ENCODE results near the gene SEL1L3. TPM values are rescaled to one million over a fixed set of nuclear protein-coding genes. Genes with fewer than 3 reads are reported as not detected.

Gene SEL1L3
- total and polyA plus RNA-seq, 7 donors = 1.0 to 4.3 (median 1.6) TPM

- TF ChIP-seq, protein P1, sequence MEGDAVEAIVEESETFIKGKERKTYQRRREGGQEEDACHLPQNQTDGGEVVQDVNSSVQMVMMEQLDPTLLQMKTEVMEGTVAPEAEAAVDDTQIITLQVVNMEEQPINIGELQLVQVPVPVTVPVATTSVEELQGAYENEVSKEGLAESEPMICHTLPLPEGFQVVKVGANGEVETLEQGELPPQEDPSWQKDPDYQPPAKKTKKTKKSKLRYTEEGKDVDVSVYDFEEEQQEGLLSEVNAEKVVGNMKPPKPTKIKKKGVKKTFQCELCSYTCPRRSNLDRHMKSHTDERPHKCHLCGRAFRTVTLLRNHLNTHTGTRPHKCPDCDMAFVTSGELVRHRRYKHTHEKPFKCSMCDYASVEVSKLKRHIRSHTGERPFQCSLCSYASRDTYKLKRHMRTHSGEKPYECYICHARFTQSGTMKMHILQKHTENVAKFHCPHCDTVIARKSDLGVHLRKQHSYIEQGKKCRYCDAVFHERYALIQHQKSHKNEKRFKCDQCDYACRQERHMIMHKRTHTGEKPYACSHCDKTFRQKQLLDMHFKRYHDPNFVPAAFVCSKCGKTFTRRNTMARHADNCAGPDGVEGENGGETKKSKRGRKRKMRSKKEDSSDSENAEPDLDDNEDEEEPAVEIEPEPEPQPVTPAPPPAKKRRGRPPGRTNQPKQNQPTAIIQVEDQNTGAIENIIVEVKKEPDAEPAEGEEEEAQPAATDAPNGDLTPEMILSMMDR (IDR thresholded peaks at IDR 0.05) = no peak
- no peak overlapping the region for H3K27ac ChIP-seq
- H3K4me3 ChIP-seq = no peak overlapping the region
- H3K27me3 ChIP-seq (ENCODE audit: insufficient read depth in 3 of 3, low read length in 2 of 3) = no peaks in the 10 kb centered on the region
- no peaks in the 10 kb centered on the region for H3K4me1 ChIP-seq
- no peaks in the 10 kb centered on the region for H3K9me3 ChIP-seq
- intact Hi-C loops (cut with DNase I) = no loop called here
- DNase-seq = no peak
- ATAC-seq = no peak
- H3K36me3 ChIP-seq (ENCODE audit: insufficient read depth in 1 of 2, low read depth in 1 of 2) = no peaks in the 10 kb centered on the region
- 81 to 95% (median 81%) methylated on average over 7 of the region's 7 CpGs for WGBS, 3 donors
Measured at GRCh38 chr4:25782482-25782881, 80.3 kb downstream of the SEL1L3 start.

GRCh38 chr4:25779021-25779420 is 83.8 kb downstream of the SEL1L3 start:
- H3K36me3 ChIP-seq (ENCODE audit: insufficient read depth in 1 of 2, low read depth in 1 of 2) = no peaks in the 10 kb centered on the region
- H3K9me3 ChIP-seq = no peaks in the 10 kb centered on the region
- H3K27me3 ChIP-seq (ENCODE audit: insufficient read depth in 3 of 3, low read length in 2 of 3) = no peaks in the 10 kb centered on the region
- no peaks in the 10 kb centered on the region for H3K4me1 ChIP-seq
- TF ChIP-seq, protein P1 (IDR thresholded peaks at IDR 0.05) = no peak
- intact Hi-C loops (cut with DNase I) = no loop called here
- DNase-seq (no peak), ATAC-seq (no peak)
- H3K27ac ChIP-seq = no peak overlapping the region
- WGBS, 3 donors = 78 to 81% (median 80%) methylated on average over 4 of the region's 4 CpGs
- no peak overlapping the region for H3K4me3 ChIP-seq

DNA sequence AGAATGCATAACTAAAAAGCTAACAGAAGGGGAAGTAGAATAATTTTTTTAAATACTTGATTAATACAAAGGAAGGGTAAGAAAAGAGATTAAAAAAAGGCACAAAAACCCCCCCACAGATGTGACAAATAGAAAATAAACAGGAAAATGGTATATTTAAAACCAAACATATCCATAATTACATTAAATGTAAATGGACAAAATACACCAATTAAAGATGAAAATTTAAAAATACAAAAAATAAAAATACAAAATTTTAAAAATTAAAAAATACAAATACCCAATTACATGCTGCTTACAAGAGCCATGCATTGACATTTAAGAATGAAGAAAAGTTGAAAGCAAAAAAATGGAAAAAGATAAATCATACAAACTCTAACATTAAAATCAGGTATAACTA is 86.0 kb downstream of the SEL1L3 start:
- Histone ChIP-seq H3K27me3 (ENCODE audit: insufficient read depth in 3 of 3, low read length in 2 of 3) (peaks cover 0 to 2% (median 0%) of the 10 kb centered on the region in 3 donors), H3K4me3 (no peak overlapping the region), H3K27ac (no peak overlapping the region), H3K9me3 (no peaks in the 10 kb centered on the region), H3K36me3 (ENCODE audit: insufficient read depth in 1 of 2, low read depth in 1 of 2) (no peaks in the 10 kb centered on the region), H3K4me1 (no peaks in the 10 kb centered on the region)
- ATAC-seq (no peak), DNase-seq (no peak)
- intact Hi-C loops (cut with DNase I) = no loop called here
- TF ChIP-seq, protein P1 (IDR thresholded peaks at IDR 0.05) = no peak

DNA sequence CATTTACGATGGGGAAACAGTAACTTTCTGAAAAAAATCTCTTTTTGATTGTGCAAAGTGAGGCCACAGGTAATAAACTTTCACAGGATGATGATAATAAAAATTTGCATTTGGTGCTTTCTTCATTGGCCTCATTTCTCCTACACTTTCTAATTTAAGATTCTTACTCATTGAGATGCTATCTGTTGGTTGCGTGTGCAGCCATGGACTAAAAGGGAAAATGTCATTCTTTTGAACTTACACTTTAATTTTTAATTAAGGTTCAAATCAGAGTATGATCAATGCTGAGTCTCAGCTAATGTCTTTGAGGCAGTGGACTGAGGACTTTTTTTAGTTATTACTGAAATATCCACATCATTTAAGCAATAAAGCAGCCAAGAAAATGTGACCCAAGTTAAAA is 87.6 kb downstream of the SEL1L3 start:
- DNase-seq = no peak
- intact Hi-C loops (cut with DNase I) = no loop called here
- no peaks in the 10 kb centered on the region for H3K4me1 ChIP-seq
- TF ChIP-seq, protein P1 (IDR thresholded peaks at IDR 0.05) = no peak
- ATAC-seq = no peak
- no peak overlapping the region for H3K4me3 ChIP-seq
- H3K36me3 ChIP-seq (ENCODE audit: insufficient read depth in 1 of 2, low read depth in 1 of 2) = no peaks in the 10 kb centered on the region
- WGBS, 3 donors = 77 to 88% (median 82%) methylated on average over 2 of the region's 2 CpGs
- no peak overlapping the region for H3K27ac ChIP-seq
- no peaks in the 10 kb centered on the region for H3K9me3 ChIP-seq
- peaks cover 0 to 2% (median 0%) of the 10 kb centered on the region in 3 donors for H3K27me3 ChIP-seq (ENCODE audit: insufficient read depth in 3 of 3, low read length in 2 of 3)

GRCh38 chr4:25773358-25773757 is 89.4 kb downstream of the SEL1L3 start:
- Histone ChIP-seq H3K4me1 (no peaks in the 10 kb centered on the region), H3K9me3 (no peaks in the 10 kb centered on the region), H3K4me3 (no peak overlapping the region), H3K27ac (no peak overlapping the region), H3K27me3 (ENCODE audit: insufficient read depth in 3 of 3, low read length in 2 of 3) (peaks cover 0 to 2% (median 0%) of the 10 kb centered on the region in 3 donors), H3K36me3 (ENCODE audit: insufficient read depth in 1 of 2, low read depth in 1 of 2) (no peaks in the 10 kb centered on the region)
- 90 to 95% (median 95%) methylated on average over 4 of the region's 4 CpGs for WGBS, 3 donors
- TF ChIP-seq, protein P1 (IDR thresholded peaks at IDR 0.05) = no peak
- ATAC-seq (no peak), DNase-seq (no peak)
- intact Hi-C loops (cut with DNase I) = no loop called here
